ENCODE data around the gene DIP2C. TPM values are rescaled to one million over a fixed set of nuclear protein-coding genes. Genes with fewer than 3 reads are reported as not detected.

Gene DIP2C
- total RNA-seq, 4 donors from 2014 or later: 13.4 to 32.0 (median 18.4) TPM

GRCh38 chr10:627032-627992, 62.2 kb downstream of the DIP2C start:
- in situ Hi-C loops (cut with MboI; ENCODE audit: low pct_ligation_motif_present in 1 of 4, low pct_unique_long_range_greater_than_20kb in 1 of 4, low sequenced_read_pairs in 3 of 4): no loop called here
- TF ChIP-seq POLR2AphosphoS5 (IDR thresholded peaks at IDR 0.05) (no peak), CTCF (IDR thresholded peaks at IDR 0.05) (no peak), POLR2A (IDR thresholded peaks at IDR 0.05) (no peak), EP300 (IDR thresholded peaks at IDR 0.05; ENCODE audit: low read depth) (no peak)
- no peaks in the 10 kb centered on the region for H3K36me3 ChIP-seq
- intact Hi-C loops (cut with DNase I; ENCODE audit: low total_unique reads): no loop called here
- H3K4me1 ChIP-seq: peaks cover 17 to 41% (median 32%) of the 10 kb centered on the region in 4 donors
- peak overlapping the region in 3 of 4 donors; percentile 2 to 82 (median 80) for H3K27ac ChIP-seq
- no peak overlapping the region for H3K4me3 ChIP-seq
- WGBS, 2 donors (ENCODE audit: low coverage in 1 of 2): 92 to 100% methylated on average over 6 to 46 of the region's 46 CpGs
- H3K27me3 ChIP-seq: no peaks in the 10 kb centered on the region
- DNase-seq: no peak
- H3K9me3 ChIP-seq: no peaks in the 10 kb centered on the region

GRCh38 chr10:625751-626711, 63.4 kb downstream of the DIP2C start:
- in situ Hi-C loops (cut with MboI; ENCODE audit: low pct_ligation_motif_present in 1 of 4, low pct_unique_long_range_greater_than_20kb in 1 of 4, low sequenced_read_pairs in 3 of 4): no loop called here
- intact Hi-C loops (cut with DNase I; ENCODE audit: low total_unique reads): no loop called here
- Histone ChIP-seq H3K36me3 (no peaks in the 10 kb centered on the region), H3K4me3 (no peak overlapping the region), H3K27ac (peak overlapping the region; percentile 80 to 83 (median 81)), H3K4me1 (peaks cover 17 to 44% (median 34%) of the 10 kb centered on the region in 4 donors), H3K27me3 (no peaks in the 10 kb centered on the region), H3K9me3 (no peaks in the 10 kb centered on the region)
- no peak for TF ChIP-seq POLR2A (IDR thresholded peaks at IDR 0.05)
- DNase-seq: no peak
- 85 to 90% methylated on average over 3 to 20 of the region's 21 CpGs for WGBS, 2 donors (ENCODE audit: low coverage in 1 of 2)

- intact Hi-C loops (cut with DNase I; ENCODE audit: low total_unique reads): no loop called here
- in situ Hi-C loops (cut with MboI; ENCODE audit: low pct_ligation_motif_present in 1 of 4, low pct_unique_long_range_greater_than_20kb in 1 of 4, low sequenced_read_pairs in 3 of 4): no loop called here
- 64% methylated on average over 17 of the region's 17 CpGs; no CpG with 5 or more reads in 1 of the 2 donors for WGBS, 2 donors (ENCODE audit: low coverage in 1 of 2)
Measured at GRCh38 chr10:625333-625696, 64.2 kb downstream of the DIP2C start.

GRCh38 chr10:624605-625332, 64.7 kb downstream of the DIP2C start:
- intact Hi-C loops (cut with DNase I; ENCODE audit: low total_unique reads): no loop called here
- peak; percentile 36 for DNase-seq
- no peak overlapping the region for H3K4me3 ChIP-seq

More at GRCh38 chr10:625333-625696, 64.2 kb downstream of the DIP2C start:
- Histone ChIP-seq H3K27ac (peak overlapping the region; percentile 80 to 83 (median 81)), H3K4me1 (peaks cover 17 to 44% (median 34%) of the 10 kb centered on the region in 4 donors), H3K4me3 (no peak overlapping the region), H3K9me3 (no peaks in the 10 kb centered on the region), H3K36me3 (no peaks in the 10 kb centered on the region), H3K27me3 (no peaks in the 10 kb centered on the region)
- no peak for DNase-seq
- no peak for TF ChIP-seq EP300 (IDR thresholded peaks at IDR 0.05; ENCODE audit: low read depth)

More at GRCh38 chr10:624605-625332, 64.7 kb downstream of the DIP2C start:
- H3K27me3 ChIP-seq: no peaks in the 10 kb centered on the region
- no peaks in the 10 kb centered on the region for H3K36me3 ChIP-seq
- WGBS, 2 donors (ENCODE audit: low coverage in 1 of 2): 74 to 75% methylated on average over 3 to 30 of the region's 35 CpGs
- H3K9me3 ChIP-seq: no peaks in the 10 kb centered on the region
- in situ Hi-C loops (cut with MboI; ENCODE audit: low pct_ligation_motif_present in 1 of 4, low pct_unique_long_range_greater_than_20kb in 1 of 4, low sequenced_read_pairs in 3 of 4): no loop called here
- peak; percentile 82 for TF ChIP-seq EP300 (IDR thresholded peaks at IDR 0.05; ENCODE audit: low read depth)
- no peak for TF ChIP-seq POLR2A (IDR thresholded peaks at IDR 0.05)
- TF ChIP-seq POLR2AphosphoS5 (IDR thresholded peaks at IDR 0.05): peak; percentile 33 to 84 (median 72)
- TF ChIP-seq CTCF (IDR thresholded peaks at IDR 0.05): no peak
- peak overlapping the region; percentile 80 to 83 (median 81) for H3K27ac ChIP-seq
- peaks cover 17 to 44% (median 34%) of the 10 kb centered on the region in 4 donors for H3K4me1 ChIP-seq

All from transverse colon (tissue), 4 donors.